HEK293 (cell line): ENCODE results near the gene NANOS3.

Source experiments
- CTCF ChIP-seq: fragments of 450-650 bp; formaldehyde crosslinking; IDR thresholded peaks from 2 replicates; pipeline ENCODE4 v1.5.1; 2016; ENCODE audit warnings: missing biosample characterization, missing genetic modification characterization
- ZBTB7A ChIP-seq: fragments of 450-650 bp; formaldehyde crosslinking; IDR thresholded peaks from 2 replicates; pipeline ENCODE4 v1.5.1; 2016; ENCODE audit warnings: low read depth, missing biosample characterization, missing genetic modification characterization
- ZNF174 ChIP-seq: fragments of 450-650 bp; formaldehyde crosslinking; IDR thresholded peaks from 2 replicates; pipeline ENCODE4 v1.5.0; 2017; ENCODE audit warnings: missing biosample characterization, mild to moderate bottlenecking, missing genetic modification characterization
- ZNF513 ChIP-seq: fragments of 450-650 bp; IDR thresholded peaks from 2 replicates; pipeline ENCODE4 v1.5.1; 2018; ENCODE audit warnings: missing biosample characterization, missing genetic modification characterization
- ZNF785 ChIP-seq: fragments of 450-650 bp; formaldehyde crosslinking; IDR thresholded peaks from 2 replicates; pipeline ENCODE4 v1.5.1; 2016; ENCODE audit warnings: missing biosample characterization, missing genetic modification characterization

GRCh38 chr19:13887517-13887916 is 10.6 kb downstream of the NANOS3 start:
- TF ChIP-seq ZBTB7A (tag by site-specific recombination) (no peak), ZNF174 (tag by site-specific recombination) (no peak), CTCF (tag by site-specific recombination) (no peak), ZNF785 (no peak), ZNF513 (tag by site-specific recombination) (no peak)
